OCI-LY7 (cell line): ENCODE measurements around the gene HES2. TPM values are rescaled to one million over a fixed set of nuclear protein-coding genes. Genes with fewer than 3 reads are reported as not detected.

Experiments used
- BruUV-seq: library from RNA; stranded (reverse); fragments of 400-500 nt; replicated peaks from 2 replicates; lab custom pipeline; 2021; lab: Mats Ljungman, UMichigan
- CTCF ChIA-PET: fragments of 300-600 bp; sonication (Branson Sonifier 250); formaldehyde crosslinking; loops from one replicate; lab custom pipeline; 2022; ENCODE audit warnings: antibody characterized with exemption; ENCODE audit not compliant: unreplicated experiment; lab: Charles Lee
- POLR2A ChIA-PET: fragments of 300-600 bp; sonication (Branson Sonifier 250); formaldehyde crosslinking; loops from one replicate; lab custom pipeline; 2022; ENCODE audit warnings: antibody characterized with exemption; lab: Charles Lee
- DNase-seq: peaks from one replicate; pipeline ENCODE4 v3.0.0-alpha.2; 2015; ENCODE audit warnings: low spot score
- H2AFZ ChIP-seq: fragments of 200-600 bp; sonication (generic), shearing (Covaris generic); 2 replicates; pipeline ENCODE4 v1.6.1; 2014; ENCODE audit warnings: mild to moderate bottlenecking, antibody characterized with exemption, low read length, moderate library complexity
- H3K27ac ChIP-seq: fragments of 200-600 bp; sonication (generic); 2 replicates; pipeline ENCODE4 v1.5.1; 2014; ENCODE audit warnings: mixed run types, low read depth, mild to moderate bottlenecking, moderate library complexity, low read length, inconsistent platforms; ENCODE audit not compliant: poor library complexity, severe bottlenecking
- H3K36me3 ChIP-seq: fragments of 200-600 bp; sonication (generic); 2 replicates; pipeline ENCODE4 v1.6.1; 2014; ENCODE audit warnings: mild to moderate bottlenecking, antibody characterized with exemption, low read length, moderate library complexity, mixed read lengths; ENCODE audit not compliant: insufficient read depth
- H3K4me1 ChIP-seq: fragments of 200-600 bp; sonication (generic); 2 replicates; pipeline ENCODE4 v1.5.1; 2014; ENCODE audit warnings: mild to moderate bottlenecking, low read length; ENCODE audit not compliant: insufficient read depth, poor library complexity, severe bottlenecking
- H3K4me2 ChIP-seq: fragments of 200-600 bp; sonication (generic); 2 replicates; pipeline ENCODE4 v1.6.1; 2014; ENCODE audit warnings: mild to moderate bottlenecking, low read length
- H3K4me3 ChIP-seq: fragments of 200-600 bp; sonication (generic); 2 replicates; pipeline ENCODE4 v1.5.1; 2014; ENCODE audit warnings: mild to moderate bottlenecking, low read depth, low read length; ENCODE audit not compliant: poor library complexity, severe bottlenecking
- H3K79me2 ChIP-seq: fragments of 200-600 bp; sonication (generic); 2 replicates; pipeline ENCODE4 v1.6.1; 2016; ENCODE audit warnings: low read depth, mild to moderate bottlenecking, low read length, moderate library complexity, mixed read lengths; ENCODE audit not compliant: insufficient read depth
- H3K9me2 ChIP-seq: fragments of 200-600 bp; sonication (generic); 2 replicates; pipeline ENCODE4 v1.6.1; 2016; ENCODE audit warnings: mild to moderate bottlenecking, low read length, mixed read lengths; ENCODE audit not compliant: insufficient read depth
- H3K9me3 ChIP-seq: fragments of 200-600 bp; sonication (generic); 2 replicates; pipeline ENCODE4 v1.6.1; 2014; ENCODE audit warnings: mild to moderate bottlenecking, mixed run types, low read length, mixed read lengths
- H4K20me1 ChIP-seq: fragments of 200-600 bp; sonication (generic); 2 replicates; pipeline ENCODE4 v1.6.1; 2014; ENCODE audit warnings: mild to moderate bottlenecking, antibody characterized with exemption, low read length, moderate library complexity, mixed read lengths; ENCODE audit not compliant: insufficient read depth
- CTCF ChIP-seq: fragments of 200-600 bp; sonication (generic); conservative IDR thresholded peaks from 2 replicates; pipeline ENCODE4 v1.5.1; 2014; ENCODE audit warnings: mild to moderate bottlenecking, antibody characterized with exemption, low read length, moderate library complexity, mixed read lengths
- EZH2phosphoT487 ChIP-seq: fragments of 200-600 bp; sonication (generic); IDR thresholded peaks from 2 replicates; pipeline ENCODE4 v1.6.1; 2018; ENCODE audit warnings: low read depth, borderline replicate concordance, mild to moderate bottlenecking, mixed run types, antibody characterized with exemption, low read length, moderate library complexity, mixed read lengths
- intact Hi-C: fragments of 100-400 bp; cut with micrococcal nuclease; formaldehyde crosslinking; loops from one replicate; pipeline ENCODE4 v1.10.0; 2022; ENCODE audit not compliant: unreplicated experiment
- total RNA-seq, 2 experiments: library from RNA; depleted of rRNA in 1 of 2; stranded (reverse); fragments of >200 nt in 1 of 2; shearing (Covaris generic) in 1 of 2; gene quantifications; 2 replicates each; pipeline ENCODE4 v1.2.3, GENCODE V29; 2014 to 2022

Gene HES2
- total RNA-seq, 2 experiments from 2014 or later = not detected

- no TSS peak for BruUV-seq
Observed at GRCh38 chr1:6441586-6441985, 21.9 kb upstream of the HES2 start.

GRCh38 chr1:6440198-6441126 is 20.7 kb upstream of the HES2 start:
- TF ChIP-seq CTCF (peak; percentile 69), EZH2phosphoT487 (no peak)
- ChIA-PET CTCF (interaction anchor here (0.7 kb wide), 1 partner anchor 95 kb away, joined by 5 read pairs; no protein-coding TSS in a partner anchor), POLR2A (no interaction called here)
- BruUV-seq = no TSS peak
- Histone ChIP-seq H3K4me1 (no peaks in the 10 kb centered on the region), H3K36me3 (no peaks in the 10 kb centered on the region), H3K27ac (no peak overlapping the region), H3K9me2 (no peaks in the 10 kb centered on the region), H3K4me2 (peak overlapping the region; percentile 42; the same call in 1 of the 2 replicates), H2AFZ (no peak overlapping the region), H3K4me3 (no peak overlapping the region), H4K20me1 (no peaks in the 10 kb centered on the region; the same call in 1 of the 2 replicates), H3K79me2 (no peaks in the 10 kb centered on the region), H3K9me3 (no peaks in the 10 kb centered on the region)
- peak; percentile 38 for DNase-seq
- intact Hi-C loops = no loop called here

More at GRCh38 chr1:6441586-6441985, 21.9 kb upstream of the HES2 start:
- Histone ChIP-seq H3K9me3 (no peaks in the 10 kb centered on the region), H3K9me2 (no peaks in the 10 kb centered on the region), H3K27ac (no peak overlapping the region), H2AFZ (no peak overlapping the region), H3K4me1 (no peaks in the 10 kb centered on the region), H3K4me3 (no peak overlapping the region), H3K79me2 (no peaks in the 10 kb centered on the region), H3K4me2 (no peak overlapping the region), H4K20me1 (no peaks in the 10 kb centered on the region; the same call in 1 of the 2 replicates), H3K36me3 (no peaks in the 10 kb centered on the region)
- ChIA-PET CTCF (no interaction called here), POLR2A (no interaction called here)
- TF ChIP-seq CTCF (no peak), EZH2phosphoT487 (no peak)
- DNase-seq = no peak
- intact Hi-C loops = no loop called here
